AG09309 (cell line): ENCODE results near the gene KYAT1.
A peak's percentile ranks its signal among the peaks of the same experiment; 100 is the strongest.
"Not testable (repeated sequence)": the region's sequence is repeated elsewhere in the genome, so short reads cannot be mapped to it uniquely, and the experiment has no call there.

Experiments used
- DNase-seq: peaks from one replicate; pipeline ENCODE4 v3.0.0-alpha.2; 2010; ENCODE audit warnings: low read depth
- H3K4me3 ChIP-seq: 2 replicates; pipeline ENCODE4 v1.5.1; 2011; ENCODE audit warnings: mild to moderate bottlenecking, low read depth, low read length, moderate library complexity; ENCODE audit not compliant: control insufficient read depth
- TF ChIP-seq, protein P1 (sequence below): IDR thresholded peaks from 2 replicates; pipeline ENCODE4 v1.5.1; 2011; ENCODE audit warnings: mild to moderate bottlenecking, low read depth, low read length, inconsistent platforms; ENCODE audit not compliant: insufficient read depth, control insufficient read depth; ENCODE audit errors: missing control alignments

The KYAT1 gene

DNA sequence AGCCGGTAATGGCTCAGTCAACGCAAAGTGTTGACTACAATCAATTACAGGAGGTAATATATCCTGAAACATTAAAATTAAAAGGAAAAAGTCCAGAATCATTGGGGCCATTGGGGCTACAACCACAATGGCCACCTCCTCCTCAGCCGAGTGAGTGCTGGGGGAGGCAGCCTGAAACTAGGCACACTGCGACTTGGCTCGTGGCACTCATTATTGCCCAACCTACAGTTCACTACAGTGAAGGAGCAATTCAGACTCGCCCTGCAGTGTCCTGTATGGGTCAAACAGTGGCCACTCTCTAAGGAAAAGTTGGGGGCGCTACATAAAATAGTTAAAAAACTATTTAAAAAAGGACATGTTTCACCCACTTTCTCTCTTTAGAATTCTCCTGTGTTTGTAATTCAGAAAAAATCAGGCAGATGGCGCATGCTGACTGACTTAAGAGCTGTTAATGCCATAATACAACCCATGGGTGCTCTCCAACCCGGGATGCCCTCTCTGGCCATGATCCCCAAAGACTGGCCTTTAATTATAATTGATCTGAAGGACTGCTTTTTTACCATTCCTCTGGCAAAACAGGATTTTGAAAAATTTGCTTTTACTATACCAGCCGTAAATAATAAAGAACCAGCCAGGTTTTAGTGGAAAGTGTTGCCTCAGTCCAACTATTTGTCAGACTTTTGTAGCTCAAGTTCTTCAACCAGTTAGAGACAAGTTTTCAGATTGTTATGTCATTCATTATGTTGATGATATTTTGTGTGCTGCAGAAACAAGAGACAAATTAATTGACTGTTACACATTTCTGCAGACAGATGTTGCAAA, 29.8 kb downstream of the KYAT1 start:
- not testable (repeated sequence) for H3K4me3 ChIP-seq
- TF ChIP-seq, protein P1, sequence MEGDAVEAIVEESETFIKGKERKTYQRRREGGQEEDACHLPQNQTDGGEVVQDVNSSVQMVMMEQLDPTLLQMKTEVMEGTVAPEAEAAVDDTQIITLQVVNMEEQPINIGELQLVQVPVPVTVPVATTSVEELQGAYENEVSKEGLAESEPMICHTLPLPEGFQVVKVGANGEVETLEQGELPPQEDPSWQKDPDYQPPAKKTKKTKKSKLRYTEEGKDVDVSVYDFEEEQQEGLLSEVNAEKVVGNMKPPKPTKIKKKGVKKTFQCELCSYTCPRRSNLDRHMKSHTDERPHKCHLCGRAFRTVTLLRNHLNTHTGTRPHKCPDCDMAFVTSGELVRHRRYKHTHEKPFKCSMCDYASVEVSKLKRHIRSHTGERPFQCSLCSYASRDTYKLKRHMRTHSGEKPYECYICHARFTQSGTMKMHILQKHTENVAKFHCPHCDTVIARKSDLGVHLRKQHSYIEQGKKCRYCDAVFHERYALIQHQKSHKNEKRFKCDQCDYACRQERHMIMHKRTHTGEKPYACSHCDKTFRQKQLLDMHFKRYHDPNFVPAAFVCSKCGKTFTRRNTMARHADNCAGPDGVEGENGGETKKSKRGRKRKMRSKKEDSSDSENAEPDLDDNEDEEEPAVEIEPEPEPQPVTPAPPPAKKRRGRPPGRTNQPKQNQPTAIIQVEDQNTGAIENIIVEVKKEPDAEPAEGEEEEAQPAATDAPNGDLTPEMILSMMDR, result peak; percentile 46
- peak; percentile 8 for DNase-seq

GRCh38 chr9:128851024-128851423, 30.7 kb downstream of the KYAT1 start:
- not testable (repeated sequence) for H3K4me3 ChIP-seq, DNase-seq

GRCh38 chr9:128847803-128848202, 33.9 kb downstream of the KYAT1 start:
- DNase-seq, result no peak
- TF ChIP-seq, protein P1, result no peak
- no peak overlapping the region for H3K4me3 ChIP-seq

DNA sequence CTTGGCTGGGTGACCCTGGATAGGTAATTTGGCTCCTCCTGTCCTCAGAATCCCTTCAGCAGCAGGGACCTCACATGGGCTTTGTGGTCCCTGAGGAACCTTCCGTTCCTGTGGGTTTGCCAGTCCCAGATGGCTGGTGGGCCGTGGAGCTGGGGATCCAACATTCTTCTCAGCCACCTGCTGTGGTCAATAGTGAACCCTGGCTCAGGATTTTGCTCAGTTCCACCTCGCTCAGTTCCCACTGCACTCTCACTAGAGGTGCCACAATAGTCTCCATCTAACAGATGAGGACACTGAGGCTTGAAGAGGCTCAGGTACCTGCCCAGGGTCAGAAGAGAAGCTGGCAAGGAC, 35.1 kb downstream of the KYAT1 start:
- no peak for DNase-seq
- TF ChIP-seq, protein P1, result no peak
- no peak overlapping the region for H3K4me3 ChIP-seq

GRCh38 chr9:128845186-128845931, 36.4 kb downstream of the KYAT1 start:
- TF ChIP-seq, protein P1, result no peak
- no peak for DNase-seq

GRCh38 chr9:128843171-128843570, 38.6 kb downstream of the KYAT1 start:
- H3K4me3 ChIP-seq, DNase-seq: not testable (repeated sequence)

More at GRCh38 chr9:128845186-128845931, 36.4 kb downstream of the KYAT1 start:
- no peak overlapping the region for H3K4me3 ChIP-seq

GRCh38 chr9:128841694-128842492, 39.9 kb downstream of the KYAT1 start:
- DNase-seq, result no peak
- TF ChIP-seq, protein P1, result no peak
- no peak overlapping the region for H3K4me3 ChIP-seq
